HUES6 (cell line): ENCODE measurements around the gene S100A9.
"Not testable (repeated sequence)": the region's sequence is repeated elsewhere in the genome, so short reads cannot be mapped to it uniquely, and the experiment has no call there.

Experiments used
- H3K27ac ChIP-seq: 2 replicates; pipeline ENCODE4 v1.7.0; 2013; ENCODE audit warnings: low read depth, mild to moderate bottlenecking, low read length, inconsistent platforms
- H3K27me3 ChIP-seq: 2 replicates; pipeline ENCODE4 v1.6.1; 2013; ENCODE audit warnings: low read length; ENCODE audit not compliant: control insufficient read depth, insufficient read depth
- H3K36me3 ChIP-seq: 2 replicates; pipeline ENCODE4 v1.6.1; 2013; ENCODE audit warnings: low read length; ENCODE audit not compliant: control insufficient read depth, insufficient read depth
- H3K4me1 ChIP-seq: 2 replicates; pipeline ENCODE4 v1.6.1; 2013; ENCODE audit warnings: low read length; ENCODE audit not compliant: control insufficient read depth, insufficient read depth
- H3K4me3 ChIP-seq: 2 replicates; pipeline ENCODE4 v1.5.1; 2013; ENCODE audit warnings: low read depth, low read length
- H3K9ac ChIP-seq: one replicate; pipeline ENCODE4 v1.6.1; 2013; ENCODE audit warnings: mild to moderate bottlenecking, low read length
- H3K9me3 ChIP-seq: 2 replicates; pipeline ENCODE4 v1.6.1; 2013; ENCODE audit warnings: low read depth, low read length; ENCODE audit not compliant: control insufficient read depth, insufficient read depth

Gene S100A9

DNA sequence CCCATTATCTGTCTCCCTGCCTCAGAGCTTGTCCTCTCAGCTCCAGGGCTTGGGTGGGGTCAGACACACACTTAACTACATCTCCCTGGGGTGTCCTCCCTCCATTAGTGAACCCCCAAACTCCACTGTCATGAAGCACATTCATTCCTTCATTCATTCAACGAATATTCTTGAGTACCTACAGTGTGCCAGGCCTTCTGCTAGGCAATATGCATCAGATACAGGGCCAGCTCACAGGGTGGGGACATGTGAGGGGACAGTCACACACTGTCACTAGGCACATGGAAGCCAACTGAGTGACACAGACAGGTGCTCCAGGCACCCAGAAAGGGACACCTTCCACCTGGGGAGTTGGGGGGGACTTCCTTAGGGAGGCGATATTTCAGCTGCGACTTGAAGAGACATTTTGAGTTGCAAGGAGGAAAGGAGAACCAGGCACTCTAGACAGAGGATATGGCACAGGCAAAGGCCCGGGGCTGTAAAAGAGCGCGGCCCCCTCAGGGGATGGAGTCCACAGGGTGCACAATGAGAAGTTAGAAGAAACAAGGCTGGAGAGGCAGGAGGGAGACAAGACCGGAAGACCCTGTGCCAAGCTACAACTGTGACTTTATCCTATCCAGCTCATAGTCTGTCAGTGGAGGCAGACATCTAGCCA, 41.9 kb downstream of the S100A9 start:
- Histone ChIP-seq H3K27ac (no peak overlapping the region), H3K27me3 (peaks cover 37% of the 10 kb centered on the region), H3K9me3 (0 out of 2 replicates have a peak, but pooled peaks cover under 1% of the 10 kb centered on the region), H3K4me1 (no peaks in the 10 kb centered on the region), H3K9ac (no peak overlapping the region), H3K4me3 (no peak overlapping the region), H3K36me3 (no peaks in the 10 kb centered on the region)

DNA sequence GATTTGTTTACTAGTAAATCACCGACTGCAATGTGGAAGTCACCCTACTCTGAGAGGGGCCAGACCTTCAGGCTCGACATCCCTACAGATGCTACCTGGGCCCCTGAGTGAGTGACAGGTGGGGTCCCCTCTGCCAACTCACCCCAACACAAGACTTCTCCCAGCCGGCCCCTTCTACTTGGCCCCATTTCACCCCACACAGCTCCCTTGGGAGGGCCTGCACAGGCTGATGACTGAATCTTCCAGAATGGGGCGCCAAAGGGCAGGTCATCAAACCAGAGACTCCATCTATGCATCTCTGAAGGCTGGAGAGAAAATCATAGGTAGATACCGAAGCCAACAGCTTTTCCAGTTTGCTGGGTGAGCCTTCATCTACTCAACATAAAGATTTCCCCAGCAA, 42.6 kb downstream of the S100A9 start:
- Histone ChIP-seq H3K4me1 (no peaks in the 10 kb centered on the region), H3K27me3 (peaks cover 34% of the 10 kb centered on the region), H3K27ac (no peak overlapping the region), H3K9me3 (0 out of 2 replicates have a peak, but pooled peaks cover 3% of the 10 kb centered on the region), H3K4me3 (no peak overlapping the region), H3K9ac (no peak overlapping the region), H3K36me3 (no peaks in the 10 kb centered on the region)

DNA sequence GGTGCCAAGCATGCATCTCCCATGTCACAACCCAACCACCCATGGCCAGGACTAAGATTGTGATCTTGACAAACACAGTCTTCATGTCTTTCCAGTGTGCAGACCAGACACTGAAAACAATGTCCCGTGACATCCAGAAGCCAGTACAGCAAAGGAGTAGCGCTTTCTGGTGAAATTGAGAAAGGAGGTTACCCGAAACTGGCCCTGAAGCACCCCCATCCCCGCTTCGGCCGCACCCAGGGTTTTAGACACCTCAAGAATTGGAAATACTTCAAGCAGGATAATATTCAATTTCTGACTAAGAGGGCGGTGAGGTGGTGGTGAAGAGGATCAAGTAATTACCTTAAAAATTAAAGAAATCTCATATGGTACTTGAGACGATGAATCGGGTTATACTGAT, 43.8 kb downstream of the S100A9 start:
- Histone ChIP-seq H3K4me3 (no peak overlapping the region), H3K27me3 (peaks cover 31% of the 10 kb centered on the region), H3K4me1 (no peaks in the 10 kb centered on the region), H3K36me3 (no peaks in the 10 kb centered on the region), H3K9ac (no peak overlapping the region), H3K27ac (no peak overlapping the region), H3K9me3 (0 out of 2 replicates have a peak, but pooled peaks cover 3% of the 10 kb centered on the region)

DNA sequence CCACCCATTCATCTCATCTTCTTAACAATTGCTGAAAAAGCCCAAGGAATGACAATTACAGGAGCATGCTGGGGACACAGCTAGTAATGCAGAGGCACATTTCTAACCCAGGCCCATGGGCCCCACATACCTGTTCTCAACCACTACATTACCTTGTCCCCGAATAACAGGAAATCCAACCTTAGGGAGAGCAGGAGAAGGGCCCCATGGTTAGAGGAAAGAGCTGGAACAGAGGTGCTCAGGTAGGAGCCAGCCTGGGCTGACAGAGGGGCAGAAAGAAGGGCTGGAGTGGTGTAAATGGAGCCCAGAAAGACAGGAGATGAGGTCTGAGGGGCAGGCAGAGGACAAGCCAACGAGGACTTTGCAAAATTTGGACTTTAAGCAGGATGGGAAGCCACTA, 44.6 kb downstream of the S100A9 start:
- H3K9ac ChIP-seq = no peak overlapping the region
- peaks cover 3% of the 10 kb centered on the region; the same call in 1 of the 2 replicates for H3K9me3 ChIP-seq
- no peaks in the 10 kb centered on the region for H3K4me1 ChIP-seq

DNA sequence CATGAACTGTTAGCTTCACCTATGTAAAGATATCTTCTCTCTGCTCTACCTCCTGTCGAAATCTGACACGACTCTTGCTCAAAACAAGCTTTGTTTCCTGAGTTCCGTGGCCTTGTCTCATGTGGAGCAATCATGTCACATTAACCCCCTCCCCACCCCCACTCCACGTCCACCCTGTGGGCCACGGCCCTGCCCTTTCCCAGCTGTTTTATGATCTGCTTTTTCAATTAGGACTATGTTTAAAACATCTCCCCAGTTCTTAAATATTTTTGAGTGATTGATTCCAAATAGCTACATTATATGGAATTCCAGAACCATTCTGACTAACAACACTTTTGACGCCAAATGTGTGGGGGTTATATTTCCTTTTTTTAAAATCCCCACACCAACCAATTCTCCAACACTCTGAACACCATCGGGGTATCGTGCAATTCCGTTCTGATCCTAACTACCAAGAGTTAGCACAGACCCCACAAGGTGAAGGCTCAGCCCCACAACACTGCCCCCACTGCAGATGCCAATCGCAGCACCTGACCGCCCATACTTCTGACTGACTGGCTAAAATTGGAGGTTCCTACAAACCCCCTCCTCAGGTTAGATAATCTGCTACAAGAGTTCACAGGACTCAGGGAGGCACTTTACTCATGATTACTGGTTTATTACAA, 45.9 kb downstream of the S100A9 start:
- peaks cover 22% of the 10 kb centered on the region for H3K27me3 ChIP-seq
- no peak overlapping the region for H3K27ac ChIP-seq
- H3K9me3 ChIP-seq = peaks cover 3% of the 10 kb centered on the region; the same call in 1 of the 2 replicates
- H3K36me3 ChIP-seq = no peaks in the 10 kb centered on the region
- H3K9ac ChIP-seq = no peak overlapping the region
- H3K4me1 ChIP-seq = no peaks in the 10 kb centered on the region
- H3K4me3 ChIP-seq = no peak overlapping the region

More for the DNA sequence above, 44.6 kb downstream of the S100A9 start:
- no peaks in the 10 kb centered on the region for H3K36me3 ChIP-seq
- peaks cover 25% of the 10 kb centered on the region for H3K27me3 ChIP-seq
- no peak overlapping the region for H3K27ac ChIP-seq
- H3K4me3 ChIP-seq = no peak overlapping the region

DNA sequence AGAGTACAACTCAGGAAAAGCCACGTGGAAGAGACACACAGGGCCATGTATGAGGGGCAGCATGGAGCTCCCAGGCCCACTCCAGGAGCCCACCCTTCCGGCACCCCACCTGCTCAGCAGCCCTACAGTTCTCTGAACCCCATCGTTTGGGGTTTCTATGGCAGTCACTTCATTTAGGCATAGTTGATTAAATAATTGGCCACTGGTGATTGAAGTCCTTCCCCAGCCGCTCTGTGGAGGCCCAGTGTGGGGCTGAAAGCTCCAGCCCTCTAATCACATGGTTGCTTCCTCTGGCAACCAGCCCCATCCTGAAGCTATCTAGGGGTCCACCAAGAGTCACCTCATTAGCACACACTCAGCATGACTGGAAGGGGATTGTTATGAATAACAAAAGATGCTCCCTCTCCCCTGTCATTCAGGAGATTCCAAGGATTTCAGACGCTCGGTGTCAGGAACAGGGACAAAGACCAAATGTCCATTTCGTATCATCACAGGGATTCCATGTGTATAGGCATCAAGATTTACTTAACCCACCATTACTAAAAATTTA, 46.5 kb downstream of the S100A9 start:
- Histone ChIP-seq H3K27ac (no peak overlapping the region), H3K4me3 (no peak overlapping the region), H3K36me3 (no peaks in the 10 kb centered on the region), H3K9ac (no peak overlapping the region), H3K27me3 (peaks cover 22% of the 10 kb centered on the region), H3K9me3 (peaks cover 3% of the 10 kb centered on the region; the same call in 1 of the 2 replicates), H3K4me1 (no peaks in the 10 kb centered on the region)

DNA sequence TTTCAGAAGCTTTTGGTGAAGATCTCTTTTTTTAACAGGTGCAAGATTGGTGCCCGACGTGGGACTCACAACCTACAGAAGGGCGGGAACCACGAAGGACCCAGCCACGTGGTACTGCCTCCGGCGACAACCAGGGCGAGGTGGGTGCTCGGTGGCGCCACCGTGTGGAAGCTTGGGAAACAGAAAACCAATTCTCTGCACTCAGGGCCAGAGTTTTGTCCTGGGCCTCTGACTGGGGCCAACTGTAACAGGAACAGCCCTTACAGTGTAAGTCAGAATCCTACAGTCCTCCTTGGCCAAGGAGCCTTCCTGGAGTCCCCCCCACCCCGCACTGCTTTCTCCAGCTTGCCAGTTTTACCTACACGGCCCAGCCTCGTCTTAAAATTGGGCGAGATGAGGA, 47.1 kb downstream of the S100A9 start:
- no peak overlapping the region for H3K9ac ChIP-seq
- no peaks in the 10 kb centered on the region for H3K4me1 ChIP-seq
- peaks cover 22% of the 10 kb centered on the region for H3K27me3 ChIP-seq
- peaks cover 3% of the 10 kb centered on the region; the same call in 1 of the 2 replicates for H3K9me3 ChIP-seq
- H3K36me3 ChIP-seq = no peaks in the 10 kb centered on the region
- no peak overlapping the region for H3K27ac ChIP-seq
- no peak overlapping the region for H3K4me3 ChIP-seq

DNA sequence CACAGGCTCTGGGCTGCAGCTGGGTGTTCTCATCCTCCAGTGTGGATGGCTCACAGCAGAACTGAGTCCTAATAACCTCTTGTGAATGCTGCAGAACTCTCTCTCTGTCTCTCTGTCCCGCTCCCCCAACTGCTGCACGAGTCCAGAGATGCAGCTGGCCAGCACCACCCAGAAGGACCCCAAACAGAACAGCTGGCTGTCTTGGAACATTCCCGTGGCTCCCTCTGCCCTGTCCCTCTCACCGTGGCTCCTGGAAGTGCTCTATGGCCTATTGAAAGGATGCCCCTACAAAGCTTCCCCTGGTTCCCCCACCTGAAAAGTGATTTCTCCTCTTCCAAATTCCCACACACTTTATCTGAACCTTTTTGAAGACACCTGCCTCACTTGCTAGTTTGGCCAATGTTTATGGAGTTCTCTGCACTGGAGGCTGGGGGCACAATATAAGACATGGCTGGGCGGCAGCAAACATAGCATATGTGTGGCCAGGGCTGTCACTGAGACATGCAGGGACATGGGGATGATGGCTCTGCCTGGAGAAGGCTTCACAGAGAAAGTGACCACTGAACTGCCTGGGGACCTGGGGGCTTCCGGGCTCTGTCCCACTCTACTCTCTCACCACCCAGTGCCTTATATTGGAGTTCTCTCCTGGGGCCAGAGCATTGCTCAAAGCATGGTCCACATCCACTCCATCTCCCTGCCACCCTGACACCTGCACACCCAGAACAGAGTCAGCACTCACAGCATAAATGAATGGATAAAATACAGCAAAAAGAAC, 48.4 kb downstream of the S100A9 start:
- H3K9ac ChIP-seq, H3K9me3 ChIP-seq, H3K4me1 ChIP-seq, H3K27ac ChIP-seq, H3K4me3 ChIP-seq, H3K36me3 ChIP-seq: not testable (repeated sequence)
- peaks cover 22% of the 10 kb centered on the region for H3K27me3 ChIP-seq

DNA sequence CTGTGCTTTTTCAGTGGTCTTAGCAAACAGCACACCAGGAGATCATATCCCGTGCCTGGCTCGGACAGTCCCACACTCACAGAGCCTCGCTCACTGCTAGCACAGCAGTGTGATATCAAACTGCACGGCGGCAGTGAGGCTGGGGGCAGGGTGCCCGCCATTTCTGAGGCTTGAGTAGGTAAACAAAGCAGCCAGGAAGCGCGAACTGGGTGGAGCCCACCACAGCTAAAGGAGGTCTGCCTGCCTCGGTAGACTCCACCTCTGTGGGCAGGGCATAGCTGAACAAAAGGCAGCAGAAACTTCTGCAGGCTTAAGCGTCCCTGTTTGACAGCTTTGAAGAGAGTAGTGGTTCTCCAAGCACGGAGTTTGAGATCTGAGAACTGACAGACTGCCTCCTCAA, 49.6 kb downstream of the S100A9 start:
- H3K27ac ChIP-seq, H3K4me3 ChIP-seq: not testable (repeated sequence)

More for the DNA sequence above, 49.6 kb downstream of the S100A9 start:
- not testable (repeated sequence) for H3K9ac ChIP-seq, H3K9me3 ChIP-seq, H3K4me1 ChIP-seq, H3K36me3 ChIP-seq
- H3K27me3 ChIP-seq = peaks cover 18% of the 10 kb centered on the region
